ENCODE measurements around the gene ZNF576. TPM values are rescaled to one million over a fixed set of nuclear protein-coding genes. Genes with fewer than 3 reads are reported as not detected.

Gene ZNF576
- total and polyA plus RNA-seq, 2 of the 13 experiments (the other 11 are each of a cell fraction or from before 2014, with no cell fraction given) = 7.2 to 9.6 TPM

DNA sequence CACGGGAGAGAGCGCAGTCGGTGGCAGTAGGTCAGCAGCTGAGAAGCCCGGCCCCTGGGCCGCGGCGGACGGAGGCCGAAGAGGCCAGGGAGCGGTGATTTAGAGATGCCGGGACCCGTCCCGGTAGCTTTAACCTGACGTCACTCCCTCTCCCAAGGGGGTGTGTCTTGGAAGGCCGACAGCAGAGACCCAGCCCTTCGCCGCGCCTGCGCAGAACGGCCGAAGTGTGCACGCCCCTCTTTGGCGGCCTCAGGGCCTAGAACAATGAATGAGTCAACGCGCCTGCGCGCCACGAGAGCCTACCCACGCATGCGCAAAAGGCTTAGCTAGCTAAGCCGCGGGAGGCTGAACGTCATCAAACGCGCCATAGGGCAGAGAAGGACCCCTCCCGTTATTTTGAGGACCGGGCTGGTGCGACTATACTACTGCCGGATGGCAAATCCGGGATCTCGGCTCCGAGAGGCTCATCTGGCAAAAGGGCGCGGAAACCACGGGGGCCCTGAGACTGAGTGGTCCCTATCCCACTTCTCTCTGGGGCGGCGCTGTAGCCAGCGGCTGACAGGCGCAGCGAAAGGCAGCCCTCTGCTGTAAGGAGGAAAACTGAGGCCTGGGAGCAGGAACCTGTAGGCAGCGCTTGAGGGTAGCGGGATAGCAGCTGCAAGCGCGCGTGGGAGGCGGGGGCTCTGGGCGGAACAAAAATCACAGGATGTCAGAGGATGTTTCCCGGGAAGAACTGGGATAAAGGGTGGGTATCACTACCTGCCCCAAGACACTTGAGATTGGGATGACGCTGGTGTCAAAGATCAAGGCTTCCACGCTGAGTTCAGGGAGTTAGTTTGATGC is at the start of gene ZNF576, which contains the start of gene IRGQ (continued):
- TF ChIP-seq, protein P1, sequence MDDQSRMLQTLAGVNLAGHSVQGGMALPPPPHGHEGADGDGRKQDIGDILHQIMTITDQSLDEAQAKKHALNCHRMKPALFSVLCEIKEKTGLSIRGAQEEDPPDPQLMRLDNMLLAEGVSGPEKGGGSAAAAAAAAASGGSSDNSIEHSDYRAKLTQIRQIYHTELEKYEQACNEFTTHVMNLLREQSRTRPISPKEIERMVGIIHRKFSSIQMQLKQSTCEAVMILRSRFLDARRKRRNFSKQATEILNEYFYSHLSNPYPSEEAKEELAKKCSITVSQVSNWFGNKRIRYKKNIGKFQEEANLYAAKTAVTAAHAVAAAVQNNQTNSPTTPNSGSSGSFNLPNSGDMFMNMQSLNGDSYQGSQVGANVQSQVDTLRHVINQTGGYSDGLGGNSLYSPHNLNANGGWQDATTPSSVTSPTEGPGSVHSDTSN (CRISPR knock-in tag; IDR thresholded peaks at IDR 0.05; ENCODE audit: borderline replicate concordance) = no peak
- TF ChIP-seq SMC3 (IDR thresholded peaks at IDR 0.05; ENCODE audit: low read length) = no peak
- no peak for TF ChIP-seq ZNF558 (CRISPR knock-in tag; IDR thresholded peaks at IDR 0.05; ENCODE audit: borderline replicate concordance)
- no peak for TF ChIP-seq FOXA1 (IDR thresholded peaks at IDR 0.05)
- no peak for TF ChIP-seq FOXA1 (CRISPR knock-in tag; IDR thresholded peaks at IDR 0.05)
- no peak for TF ChIP-seq ZNF224 (CRISPR knock-in tag; IDR thresholded peaks at IDR 0.05)
- TF ChIP-seq ZIK1 (CRISPR knock-in tag; IDR thresholded peaks at IDR 0.05; ENCODE audit: borderline replicate concordance, low read depth) = no peak
- no peak for TF ChIP-seq ZSCAN20 (CRISPR knock-in tag; IDR thresholded peaks at IDR 0.05; ENCODE audit: borderline replicate concordance)
- TF ChIP-seq KDM6A (CRISPR knock-in tag; IDR thresholded peaks at IDR 0.05; ENCODE audit: low read depth) = no peak
- TF ChIP-seq, protein P2, sequence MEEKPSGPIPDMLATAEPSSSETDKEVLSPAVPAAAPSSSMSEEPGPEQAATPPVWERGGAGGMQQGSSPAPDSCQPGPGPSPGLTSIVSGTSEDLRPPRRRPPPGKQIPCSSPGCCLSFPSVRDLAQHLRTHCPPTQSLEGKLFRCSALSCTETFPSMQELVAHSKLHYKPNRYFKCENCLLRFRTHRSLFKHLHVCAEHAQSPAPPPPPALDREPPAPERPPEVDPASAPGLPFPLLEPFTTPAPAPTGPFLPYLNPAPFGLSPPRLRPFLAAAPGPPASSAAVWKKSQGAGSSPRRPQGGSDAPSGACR (CRISPR knock-in tag; IDR thresholded peaks at IDR 0.05) = no peak; the same call in 1 of the 2 replicates
- TF ChIP-seq, protein P3, sequence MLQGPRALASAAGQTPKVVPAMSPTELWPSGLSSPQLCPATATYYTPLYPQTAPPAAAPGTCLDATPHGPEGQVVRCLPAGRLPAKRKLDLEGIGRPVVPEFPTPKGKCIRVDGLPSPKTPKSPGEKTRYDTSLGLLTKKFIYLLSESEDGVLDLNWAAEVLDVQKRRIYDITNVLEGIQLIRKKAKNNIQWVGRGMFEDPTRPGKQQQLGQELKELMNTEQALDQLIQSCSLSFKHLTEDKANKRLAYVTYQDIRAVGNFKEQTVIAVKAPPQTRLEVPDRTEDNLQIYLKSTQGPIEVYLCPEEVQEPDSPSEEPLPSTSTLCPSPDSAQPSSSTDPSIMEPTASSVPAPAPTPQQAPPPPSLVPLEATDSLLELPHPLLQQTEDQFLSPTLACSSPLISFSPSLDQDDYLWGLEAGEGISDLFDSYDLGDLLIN (CRISPR knock-in tag; IDR thresholded peaks at IDR 0.05; ENCODE audit: borderline replicate concordance) = no peak
- TF ChIP-seq NFE2L1 (CRISPR knock-in tag; IDR thresholded peaks at IDR 0.05; ENCODE audit: borderline replicate concordance) = no peak
- no peak for TF ChIP-seq ZNF746 (CRISPR knock-in tag; IDR thresholded peaks at IDR 0.05)
- no peak for TF ChIP-seq ZNF777 (CRISPR knock-in tag; IDR thresholded peaks at IDR 0.05)
- no peak for TF ChIP-seq ZNF720 (CRISPR knock-in tag; IDR thresholded peaks at IDR 0.05)
- TF ChIP-seq JUNB (CRISPR knock-in tag; IDR thresholded peaks at IDR 0.05; ENCODE audit: borderline replicate concordance) = no peak
- no peak for TF ChIP-seq RARG (CRISPR knock-in tag; IDR thresholded peaks at IDR 0.05; ENCODE audit: low read depth)
- no peak for TF ChIP-seq ZNF773 (CRISPR knock-in tag; IDR thresholded peaks at IDR 0.05; ENCODE audit: borderline replicate concordance)
- TF ChIP-seq ZNF33A (CRISPR knock-in tag; IDR thresholded peaks at IDR 0.05; ENCODE audit: borderline replicate concordance) = no peak
- TF ChIP-seq, protein P4, sequence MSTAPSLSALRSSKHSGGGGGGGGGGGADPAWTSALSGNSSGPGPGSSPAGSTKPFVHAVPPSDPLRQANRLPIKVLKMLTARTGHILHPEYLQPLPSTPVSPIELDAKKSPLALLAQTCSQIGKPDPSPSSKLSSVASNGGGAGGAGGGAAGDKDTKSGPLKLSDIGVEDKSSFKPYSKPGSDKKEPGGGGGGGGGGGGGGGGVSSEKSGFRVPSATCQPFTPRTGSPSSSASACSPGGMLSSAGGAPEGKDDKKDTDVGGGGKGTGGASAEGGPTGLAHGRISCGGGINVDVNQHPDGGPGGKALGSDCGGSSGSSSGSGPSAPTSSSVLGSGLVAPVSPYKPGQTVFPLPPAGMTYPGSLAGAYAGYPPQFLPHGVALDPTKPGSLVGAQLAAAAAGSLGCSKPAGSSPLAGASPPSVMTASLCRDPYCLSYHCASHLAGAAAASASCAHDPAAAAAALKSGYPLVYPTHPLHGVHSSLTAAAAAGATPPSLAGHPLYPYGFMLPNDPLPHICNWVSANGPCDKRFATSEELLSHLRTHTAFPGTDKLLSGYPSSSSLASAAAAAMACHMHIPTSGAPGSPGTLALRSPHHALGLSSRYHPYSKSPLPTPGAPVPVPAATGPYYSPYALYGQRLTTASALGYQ (CRISPR knock-in tag; IDR thresholded peaks at IDR 0.05) = 0 out of 2 replicates have a peak, but pooled peaks have one; percentile 30
- TF ChIP-seq ZBTB7B (CRISPR knock-in tag; IDR thresholded peaks at IDR 0.05) = 0 out of 2 replicates have a peak, but pooled peaks have one; percentile 23
- TF ChIP-seq ZKSCAN8 (CRISPR knock-in tag; IDR thresholded peaks at IDR 0.05; ENCODE audit: borderline replicate concordance) = no peak
- TF ChIP-seq, protein P5, sequence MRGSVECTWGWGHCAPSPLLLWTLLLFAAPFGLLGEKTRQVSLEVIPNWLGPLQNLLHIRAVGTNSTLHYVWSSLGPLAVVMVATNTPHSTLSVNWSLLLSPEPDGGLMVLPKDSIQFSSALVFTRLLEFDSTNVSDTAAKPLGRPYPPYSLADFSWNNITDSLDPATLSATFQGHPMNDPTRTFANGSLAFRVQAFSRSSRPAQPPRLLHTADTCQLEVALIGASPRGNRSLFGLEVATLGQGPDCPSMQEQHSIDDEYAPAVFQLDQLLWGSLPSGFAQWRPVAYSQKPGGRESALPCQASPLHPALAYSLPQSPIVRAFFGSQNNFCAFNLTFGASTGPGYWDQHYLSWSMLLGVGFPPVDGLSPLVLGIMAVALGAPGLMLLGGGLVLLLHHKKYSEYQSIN (CRISPR knock-in tag; IDR thresholded peaks at IDR 0.05; ENCODE audit: borderline replicate concordance) = no peak
- peak; percentile 29 for TF ChIP-seq HNRNPK (IDR thresholded peaks at IDR 0.05; ENCODE audit: low read depth, low read length, poor library complexity, severe bottlenecking)
